BLaER1 treated with 17β-estradiol and CSF1 and Interleukin-3, amounts not matched to agents 10 nM and 100 nM (cell line): ENCODE data around the gene IGFALS.

Experiments
- H3K27ac ChIP-seq, 11 experiments: shearing (Covaris generic); formaldehyde crosslinking; 2 replicates each; pipeline ENCODE4 v1.8.1; 2022
- H3K27me3 ChIP-seq, 11 experiments: shearing (Covaris generic); formaldehyde crosslinking; 2 replicates each; pipeline ENCODE4 v1.8.1; 2022
- H3K36me3 ChIP-seq, 11 experiments: shearing (Covaris generic); formaldehyde crosslinking; 2 replicates each; pipeline ENCODE4 v1.8.1; 2022
- H3K4me1 ChIP-seq, 10 experiments: shearing (Covaris generic); formaldehyde crosslinking; 2 replicates each; pipeline ENCODE4 v1.8.1; 2022
- H3K4me2 ChIP-seq, 11 experiments: shearing (Covaris generic); formaldehyde crosslinking; 2 replicates each; pipeline ENCODE4 v1.8.1; 2022
- H3K4me3 ChIP-seq, 10 experiments: shearing (Covaris generic); formaldehyde crosslinking; 2 replicates each; pipeline ENCODE4 v1.8.1; 2022
- H3K9ac ChIP-seq, 11 experiments: shearing (Covaris generic); formaldehyde crosslinking; 2 replicates each; pipeline ENCODE4 v1.8.1; 2022
- H3K9me3 ChIP-seq, 11 experiments: shearing (Covaris generic); formaldehyde crosslinking; replicated peaks in 1 of 11; 2 replicates each; pipeline ENCODE4 v1.8.1; 2022
- H4K20me1 ChIP-seq, 11 experiments: shearing (Covaris generic); formaldehyde crosslinking; 2 replicates each; pipeline ENCODE4 v1.8.1; 2022
- Cebpa-rat ChIP-seq, 11 experiments: shearing (Covaris generic); IDR thresholded peaks; 2 replicates each; pipeline ENCODE4 v1.8.1; 2022

Gene IGFALS

DNA sequence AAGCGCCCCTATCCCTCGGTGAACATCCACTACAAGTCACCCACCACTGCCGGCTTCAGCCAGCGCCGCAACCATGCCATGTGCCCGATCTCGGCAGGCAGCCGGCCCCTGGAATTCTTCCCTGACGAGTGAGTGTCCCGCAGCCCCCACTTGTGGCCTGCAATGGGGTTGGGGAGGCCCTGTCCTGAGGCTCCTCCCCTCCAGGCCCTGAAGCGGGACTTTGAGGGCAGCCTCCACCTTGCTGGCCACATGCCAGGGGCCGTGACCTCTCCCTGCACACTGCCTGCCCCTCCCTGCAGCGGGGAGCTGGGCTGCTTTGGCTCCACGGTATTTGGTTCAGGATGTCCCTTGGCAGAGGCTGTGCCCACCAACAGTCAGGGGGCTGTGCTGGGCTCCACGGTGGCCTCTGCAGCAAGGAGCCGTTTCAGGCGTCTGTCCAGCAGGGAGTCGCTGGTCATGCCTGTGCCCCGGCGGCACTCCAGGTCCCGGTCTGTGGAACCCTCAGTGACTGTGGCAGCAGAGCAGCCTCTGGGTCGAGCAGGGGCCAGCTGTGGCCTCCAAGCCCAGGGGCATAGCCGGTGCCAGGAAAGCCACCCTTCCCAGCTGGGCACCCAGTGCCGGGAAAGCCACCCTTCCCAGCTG, 30.5 kb downstream of the IGFALS start:
- peaks cover 9 to 50% (median 38%) of the 10 kb centered on the region in 10 experiments; a peak in 19 of 20 replicates for H3K4me1 ChIP-seq
- H4K20me1 ChIP-seq, result peaks cover 17 to 99% (median 57%) of the 10 kb centered on the region in 11 experiments; a peak in 21 of 22 replicates
- H3K27ac ChIP-seq, result peak overlapping the region in 6 of 11 experiments; percentile 33 to 69 (median 53); a peak in 11 of 22 replicates
- H3K9me3 ChIP-seq, result no peaks in the 10 kb centered on the region
- peak overlapping the region in 10 of 11 experiments; percentile 35 to 97 (median 88); a peak in 20 of 22 replicates for H3K4me2 ChIP-seq
- peaks cover 0 to 6% (median 0%) of the 10 kb centered on the region in 11 experiments; a peak in 1 of 22 replicates for H3K27me3 ChIP-seq
- peak overlapping the region in 8 of 11 experiments; percentile 21 to 61 (median 46); a peak in 14 of 22 replicates for H3K9ac ChIP-seq
- H3K4me3 ChIP-seq, result peak overlapping the region in 5 of 10 experiments; percentile 18 to 50 (median 30); a peak in 5 of 20 replicates
- no peak for TF ChIP-seq Cebpa-rat (IDR thresholded peaks at IDR 0.05)
- H3K36me3 ChIP-seq, result peaks cover 67 to 96% (median 75%) of the 10 kb centered on the region in 11 experiments

DNA sequence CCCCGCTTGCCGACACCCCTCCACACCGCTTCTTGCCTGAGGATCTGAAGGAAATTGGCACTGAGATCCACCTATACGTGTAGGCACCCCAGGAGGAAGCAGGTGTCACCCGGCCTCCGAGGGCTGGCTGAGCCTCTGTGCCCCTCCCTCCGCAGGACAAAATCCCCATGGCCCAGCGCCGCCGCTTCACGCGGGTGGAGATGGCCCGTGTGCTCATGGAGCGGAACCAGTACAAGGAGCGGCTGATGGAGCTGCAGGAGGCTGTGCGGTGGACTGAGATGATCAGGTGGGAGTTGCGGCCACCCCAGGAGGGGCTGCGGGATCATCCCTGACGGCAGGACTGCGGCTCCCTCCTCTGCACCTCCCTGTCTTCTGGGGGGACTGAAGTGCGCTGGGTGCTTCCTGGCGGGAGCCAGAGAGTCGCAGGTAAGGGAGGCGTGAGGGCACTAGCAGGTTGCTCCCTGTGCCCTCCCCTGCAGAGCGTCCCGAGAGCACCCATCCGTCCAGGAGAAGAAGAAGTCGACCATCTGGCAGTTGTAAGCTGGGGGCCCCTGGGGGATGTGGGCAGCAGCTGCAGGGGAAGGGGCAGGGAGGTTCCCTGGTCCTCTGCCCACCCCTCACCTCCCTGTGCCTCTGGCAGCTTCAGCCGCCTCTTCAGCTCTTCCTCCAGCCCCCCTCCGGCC, 31.2 kb downstream of the IGFALS start:
- Histone ChIP-seq H3K9ac (peak overlapping the region in 8 of 11 experiments; percentile 21 to 61 (median 46); a peak in 15 of 22 replicates), H3K27me3 (peaks cover 0 to 6% (median 0%) of the 10 kb centered on the region in 11 experiments; a peak in 1 of 22 replicates), H3K36me3 (peaks cover 66 to 96% (median 75%) of the 10 kb centered on the region in 11 experiments), H3K4me2 (peak overlapping the region; percentile 31 to 97 (median 88)), H3K4me3 (peak overlapping the region in 4 of 10 experiments; percentile 18 to 50 (median 33); a peak in 5 of 20 replicates), H4K20me1 (peaks cover 17 to 99% (median 64%) of the 10 kb centered on the region in 11 experiments; a peak in 21 of 22 replicates), H3K27ac (peak overlapping the region in 6 of 11 experiments; percentile 33 to 69 (median 53); a peak in 10 of 22 replicates), H3K9me3 (no peaks in the 10 kb centered on the region), H3K4me1 (peaks cover 9 to 50% (median 41%) of the 10 kb centered on the region in 10 experiments; a peak in 19 of 20 replicates)
- no peak for TF ChIP-seq Cebpa-rat (IDR thresholded peaks at IDR 0.05)

GRCh38 chr16:1761751-1762150, 31.8 kb downstream of the IGFALS start:
- peak overlapping the region in 6 of 11 experiments; percentile 37 to 61 (median 56); a peak in 11 of 22 replicates for H3K9ac ChIP-seq

GRCh38 chr16:1760911-1761310, 32.6 kb downstream of the IGFALS start:
- Histone ChIP-seq H3K36me3 (peaks cover 58 to 96% (median 72%) of the 10 kb centered on the region in 11 experiments), H3K4me1 (peaks cover 9 to 58% (median 48%) of the 10 kb centered on the region in 10 experiments; a peak in 19 of 20 replicates)

More at GRCh38 chr16:1761751-1762150, 31.8 kb downstream of the IGFALS start:
- TF ChIP-seq Cebpa-rat (IDR thresholded peaks at IDR 0.05), result no peak
- Histone ChIP-seq H3K4me3 (peak overlapping the region in 3 of 10 experiments; percentile 18 to 50 (median 36); a peak in 3 of 20 replicates), H4K20me1 (peaks cover 17 to 99% (median 66%) of the 10 kb centered on the region in 11 experiments; a peak in 21 of 22 replicates), H3K4me2 (peak overlapping the region; percentile 31 to 97 (median 88); a peak in 21 of 22 replicates), H3K4me1 (peaks cover 9 to 53% (median 47%) of the 10 kb centered on the region in 10 experiments; a peak in 19 of 20 replicates), H3K27ac (peak overlapping the region in 3 of 11 experiments; percentile 59 to 69 (median 60); a peak in 3 of 22 replicates), H3K27me3 (peaks cover 0 to 6% (median 0%) of the 10 kb centered on the region in 11 experiments; a peak in 1 of 22 replicates), H3K36me3 (peaks cover 60 to 96% (median 75%) of the 10 kb centered on the region in 11 experiments), H3K9me3 (no peaks in the 10 kb centered on the region)

DNA sequence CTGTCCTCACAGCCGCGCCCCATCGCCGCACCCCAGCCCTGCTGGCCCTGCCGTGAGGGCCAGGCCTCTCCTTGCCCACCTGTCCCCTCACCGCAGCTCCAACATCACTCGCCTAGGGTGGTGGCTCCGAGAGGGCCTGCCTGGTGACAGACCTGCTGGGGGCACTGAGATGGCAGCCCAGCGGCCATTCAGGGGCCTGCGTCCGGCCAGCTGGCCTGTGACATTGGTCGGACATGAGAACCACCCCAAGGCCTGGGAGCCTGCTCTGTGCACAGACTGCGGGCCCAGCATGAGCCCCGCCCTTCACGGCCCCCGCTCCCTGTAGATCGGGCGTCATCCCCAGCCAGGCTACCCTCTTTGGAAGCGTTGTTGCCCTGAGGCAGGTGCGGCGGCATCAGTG, 34.0 kb downstream of the IGFALS start:
- 0 out of 22 replicates have a peak overlapping the region, but pooled peaks of 1 of the 11 experiments have one; percentile 6 for H3K9ac ChIP-seq
- H4K20me1 ChIP-seq, result peaks cover 17 to 98% (median 67%) of the 10 kb centered on the region in 11 experiments; a peak in 21 of 22 replicates
- no peak for TF ChIP-seq Cebpa-rat (IDR thresholded peaks at IDR 0.05)
- H3K27ac ChIP-seq, result no peak overlapping the region
- H3K9me3 ChIP-seq, result no peaks in the 10 kb centered on the region
- H3K4me1 ChIP-seq, result peaks cover 9 to 58% (median 48%) of the 10 kb centered on the region in 10 experiments; a peak in 19 of 20 replicates
- no peak overlapping the region for H3K4me3 ChIP-seq
- no peak overlapping the region for H3K4me2 ChIP-seq
- H3K27me3 ChIP-seq, result peaks cover 0 to 6% (median 0%) of the 10 kb centered on the region in 11 experiments; a peak in 1 of 22 replicates
- peaks cover 55 to 96% (median 72%) of the 10 kb centered on the region in 11 experiments for H3K36me3 ChIP-seq

More at GRCh38 chr16:1760911-1761310, 32.6 kb downstream of the IGFALS start:
- H3K27ac ChIP-seq, result no peak overlapping the region
- no peak for TF ChIP-seq Cebpa-rat (IDR thresholded peaks at IDR 0.05)
- H3K27me3 ChIP-seq, result peaks cover 0 to 6% (median 0%) of the 10 kb centered on the region in 11 experiments; a peak in 1 of 22 replicates
- H3K9ac ChIP-seq, result peak overlapping the region in 1 of 11 experiments; percentile 37; a peak in 1 of 22 replicates
- H3K4me3 ChIP-seq, result no peak overlapping the region
- H3K9me3 ChIP-seq, result no peaks in the 10 kb centered on the region
- peaks cover 17 to 99% (median 65%) of the 10 kb centered on the region in 11 experiments; a peak in 21 of 22 replicates for H4K20me1 ChIP-seq
- peak overlapping the region in 7 of 11 experiments; percentile 29 to 97 (median 78); a peak in 13 of 22 replicates for H3K4me2 ChIP-seq

DNA sequence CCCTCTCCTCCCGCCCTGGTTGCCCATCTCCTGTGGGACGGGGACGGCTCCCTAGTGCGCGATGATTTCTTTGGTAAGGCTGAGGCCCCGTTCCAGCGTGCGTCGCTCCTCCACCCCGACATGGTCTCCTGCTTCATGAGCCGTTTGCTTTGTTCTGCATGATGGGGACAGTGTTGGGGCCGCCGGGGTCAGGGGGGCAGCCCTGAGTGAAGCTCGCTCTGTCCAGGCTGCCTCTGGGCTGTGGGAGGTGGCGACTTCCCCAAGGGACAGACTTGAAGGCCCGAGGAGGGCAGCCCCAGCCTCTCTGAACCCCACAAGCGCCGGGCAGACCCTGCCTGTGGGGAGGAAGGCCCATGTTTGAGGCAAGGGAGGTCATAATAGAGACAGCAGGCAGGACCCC, 34.6 kb downstream of the IGFALS start:
- Histone ChIP-seq H3K9me3 (no peaks in the 10 kb centered on the region), H3K27me3 (peaks cover 0 to 6% (median 0%) of the 10 kb centered on the region in 11 experiments; a peak in 1 of 22 replicates), H3K4me2 (no peak overlapping the region), H3K4me3 (no peak overlapping the region), H3K27ac (no peak overlapping the region), H3K4me1 (peaks cover 9 to 54% (median 44%) of the 10 kb centered on the region in 10 experiments; a peak in 19 of 20 replicates), H3K9ac (no peak overlapping the region), H3K36me3 (peaks cover 55 to 96% (median 72%) of the 10 kb centered on the region in 11 experiments), H4K20me1 (peaks cover 17 to 98% (median 62%) of the 10 kb centered on the region in 11 experiments; a peak in 21 of 22 replicates)
- no peak for TF ChIP-seq Cebpa-rat (IDR thresholded peaks at IDR 0.05)

GRCh38 chr16:1757714-1758461, 35.6 kb downstream of the IGFALS start:
- Histone ChIP-seq H3K4me2 (no peak overlapping the region), H3K4me3 (no peak overlapping the region), H3K9ac (no peak overlapping the region), H3K9me3 (no peaks in the 10 kb centered on the region), H3K27me3 (peaks cover 0 to 6% (median 0%) of the 10 kb centered on the region in 11 experiments; a peak in 1 of 22 replicates), H3K27ac (no peak overlapping the region), H3K4me1 (peaks cover 9 to 45% (median 34%) of the 10 kb centered on the region in 10 experiments; a peak in 19 of 20 replicates), H3K36me3 (peaks cover 62 to 97% (median 75%) of the 10 kb centered on the region in 11 experiments), H4K20me1 (peaks cover 11 to 99% (median 59%) of the 10 kb centered on the region in 11 experiments; a peak in 21 of 22 replicates)
- no peak for TF ChIP-seq Cebpa-rat (IDR thresholded peaks at IDR 0.05)
